ENCODE results near the gene WDPCP. TPM values are rescaled to one million over a fixed set of nuclear protein-coding genes. Genes with fewer than 3 reads are reported as not detected.
"Not testable (repeated sequence)": the region's sequence is repeated elsewhere in the genome, so short reads cannot be mapped to it uniquely, and the experiment has no call there.

The WDPCP gene
- total RNA-seq, 1 donor from 2014 or later = 3.5 TPM

DNA sequence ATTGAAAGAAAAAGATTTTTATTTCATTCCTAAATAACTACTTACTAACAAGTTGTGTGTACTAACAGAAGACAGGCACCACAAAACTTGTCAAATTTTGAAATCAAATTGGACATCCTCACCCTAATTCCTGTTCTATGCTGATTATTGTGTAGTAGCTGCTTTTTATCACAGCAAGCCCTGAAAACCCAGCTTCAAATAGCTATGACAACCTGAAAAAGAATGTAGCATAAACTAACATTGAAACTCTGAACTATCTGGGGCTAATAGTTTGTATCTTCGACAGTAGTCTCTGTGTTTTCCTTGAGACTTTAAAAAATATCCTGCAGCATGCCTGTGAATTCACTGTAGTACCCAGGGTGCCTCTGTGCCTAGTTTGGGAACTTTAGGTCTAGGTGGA lies 122.6 kb downstream of the WDPCP start:
- DNase-seq (ENCODE audit: low read depth in 2 of 2) = no peak

DNA sequence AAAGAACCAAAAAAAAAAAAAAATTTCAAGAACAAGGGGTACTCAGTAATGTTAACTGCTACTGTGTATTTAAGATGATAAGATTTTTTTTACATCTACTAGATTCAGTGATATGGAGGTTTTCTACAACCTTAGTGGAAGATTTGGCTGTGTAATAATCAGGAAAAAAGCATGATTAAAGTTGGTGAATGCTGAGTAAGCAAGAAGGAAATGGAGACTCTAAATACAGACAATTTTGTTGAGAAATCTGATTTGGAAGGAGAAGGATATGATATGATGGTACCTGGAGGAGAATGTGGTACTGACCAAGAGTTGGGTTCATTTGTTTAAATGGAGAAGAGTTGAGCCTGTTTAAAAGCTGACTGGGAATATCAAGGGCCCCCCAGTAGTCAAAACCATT lies 125.1 kb downstream of the WDPCP start:
- DNase-seq (ENCODE audit: low read depth in 2 of 2) = no peak

DNA sequence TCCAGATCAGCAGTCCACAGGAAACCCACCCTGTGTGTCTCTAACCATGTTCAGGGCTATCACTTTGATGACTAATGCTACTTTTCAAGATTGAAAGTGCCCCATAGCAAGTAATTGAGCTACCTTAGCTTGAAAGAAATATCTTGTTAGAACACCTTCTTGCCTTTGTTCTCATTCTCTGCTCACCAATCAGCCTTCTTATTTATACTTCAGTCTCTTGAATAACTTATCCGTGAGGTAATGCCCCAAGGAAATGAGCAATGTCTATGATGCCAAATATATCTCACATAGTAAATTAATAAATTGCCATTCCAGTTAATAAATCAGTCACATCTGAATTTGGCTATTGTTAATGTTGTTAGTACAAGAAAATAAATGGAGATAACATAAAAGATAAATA lies 141.6 kb downstream of the WDPCP start:
- no peak for DNase-seq (ENCODE audit: low read depth in 2 of 2)

DNA sequence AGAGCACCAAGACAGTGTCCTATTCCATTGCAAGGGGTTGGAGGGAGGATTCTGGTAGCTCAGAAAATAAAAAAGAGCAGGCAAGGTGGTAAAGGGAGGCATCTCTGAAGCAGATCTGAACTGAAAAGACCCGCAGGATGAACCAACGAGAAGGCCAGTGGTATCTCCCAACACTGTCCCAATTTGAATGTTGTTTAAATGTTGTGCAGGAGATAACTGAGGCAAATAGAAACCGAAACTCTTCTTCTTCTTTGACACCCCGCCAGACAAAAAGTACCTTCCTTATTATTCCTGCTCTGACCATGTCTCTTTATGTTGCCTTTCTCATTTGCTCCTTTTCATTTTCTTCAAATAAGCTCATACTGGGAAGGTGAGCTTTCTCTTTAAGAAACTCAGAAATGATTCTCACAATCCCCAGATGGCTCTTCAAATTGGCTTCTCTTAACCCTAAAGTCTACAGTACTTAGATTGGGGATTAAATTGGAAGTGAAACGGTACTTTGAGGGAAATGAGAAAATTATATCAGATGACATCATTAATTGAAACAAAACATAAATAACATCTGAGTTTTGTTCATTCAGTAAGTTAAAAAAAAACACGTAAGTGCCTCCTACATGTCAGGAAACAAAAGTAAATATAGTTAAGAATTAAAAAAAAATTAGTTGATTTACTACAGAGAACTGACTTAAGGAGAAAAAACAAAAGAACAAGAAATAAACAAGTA lies 143.6 kb downstream of the WDPCP start:
- no peak for DNase-seq (ENCODE audit: low read depth in 2 of 2)

DNA sequence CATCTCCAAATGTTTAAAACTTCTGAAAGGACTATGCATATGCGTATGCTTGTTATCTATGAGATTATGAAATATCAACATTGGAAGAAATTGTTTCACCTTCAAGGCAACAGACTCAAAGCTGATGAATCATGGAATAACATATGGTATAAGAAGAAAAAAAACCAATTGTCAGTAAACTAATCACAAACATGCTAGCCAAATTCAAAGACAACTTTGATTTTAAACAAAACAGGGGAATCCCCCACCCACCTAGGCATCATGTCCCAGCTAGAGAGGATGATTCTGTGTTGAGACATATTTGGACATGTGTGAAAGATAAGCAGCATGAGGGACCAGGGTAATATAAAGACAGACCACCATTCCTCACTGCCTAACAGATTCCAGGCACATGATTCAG lies 147.7 kb downstream of the WDPCP start:
- no peak for DNase-seq (ENCODE audit: low read depth in 2 of 2)

DNA sequence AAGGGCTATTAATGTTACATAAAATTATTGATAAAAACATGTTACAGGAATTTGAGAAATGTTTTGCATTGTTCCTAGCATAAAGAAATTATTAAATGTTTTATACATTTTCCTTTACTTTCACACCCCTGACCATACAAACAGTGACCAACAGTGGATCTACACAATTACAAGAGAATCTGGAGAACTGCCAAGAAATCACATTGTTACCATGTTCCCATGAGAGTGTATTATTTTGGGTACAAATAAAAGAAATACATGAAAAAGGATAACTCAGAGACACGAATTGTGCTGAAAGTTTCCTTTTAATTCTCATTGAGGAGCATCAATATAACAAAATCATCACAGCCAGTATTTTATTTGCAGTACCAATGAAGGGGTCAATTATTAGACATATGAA lies 150.1 kb downstream of the WDPCP start:
- DNase-seq (ENCODE audit: low read depth in 2 of 2) = peak; percentile 30 to 79

DNA sequence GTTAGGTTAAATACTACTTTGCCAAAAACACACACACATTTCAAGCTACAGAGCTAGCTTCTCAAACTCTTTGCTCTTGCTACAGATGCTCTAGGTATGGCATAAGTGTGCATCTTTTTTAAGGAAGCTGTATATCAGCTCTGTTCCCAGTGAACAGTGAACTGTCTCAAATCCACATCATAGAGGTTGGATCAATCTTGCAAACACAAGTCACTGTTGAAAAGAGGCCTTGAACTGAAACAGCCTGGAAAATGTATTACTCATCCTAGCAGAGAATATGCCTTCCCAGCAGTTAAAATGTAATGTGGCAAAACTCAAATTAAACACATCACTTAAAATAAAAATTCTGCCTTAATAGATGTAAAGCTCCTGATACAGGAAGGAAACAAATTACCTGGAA lies 151.8 kb downstream of the WDPCP start:
- no peak for DNase-seq (ENCODE audit: low read depth in 2 of 2)

DNA sequence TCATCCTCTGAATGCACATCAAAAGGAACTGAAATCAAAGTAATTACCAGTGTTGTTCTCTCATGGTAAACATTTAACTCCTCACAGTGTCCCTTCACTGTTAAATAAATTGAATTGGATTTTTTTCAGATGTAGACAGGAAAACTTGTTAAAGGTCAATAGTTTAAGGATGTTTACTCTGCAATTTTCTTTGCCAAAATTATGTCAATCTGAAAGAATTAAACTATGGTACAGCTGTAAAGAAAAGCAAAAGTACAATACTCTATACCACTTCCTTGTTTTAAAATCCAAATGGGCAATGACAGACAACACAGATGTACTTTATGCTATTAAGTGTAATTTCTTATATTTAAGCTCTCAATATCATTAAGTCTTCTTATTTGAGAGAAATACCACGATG lies 153.2 kb downstream of the WDPCP start:
- peak in 1 of 2 donors; percentile 32 for DNase-seq (ENCODE audit: low read depth in 2 of 2)

DNA sequence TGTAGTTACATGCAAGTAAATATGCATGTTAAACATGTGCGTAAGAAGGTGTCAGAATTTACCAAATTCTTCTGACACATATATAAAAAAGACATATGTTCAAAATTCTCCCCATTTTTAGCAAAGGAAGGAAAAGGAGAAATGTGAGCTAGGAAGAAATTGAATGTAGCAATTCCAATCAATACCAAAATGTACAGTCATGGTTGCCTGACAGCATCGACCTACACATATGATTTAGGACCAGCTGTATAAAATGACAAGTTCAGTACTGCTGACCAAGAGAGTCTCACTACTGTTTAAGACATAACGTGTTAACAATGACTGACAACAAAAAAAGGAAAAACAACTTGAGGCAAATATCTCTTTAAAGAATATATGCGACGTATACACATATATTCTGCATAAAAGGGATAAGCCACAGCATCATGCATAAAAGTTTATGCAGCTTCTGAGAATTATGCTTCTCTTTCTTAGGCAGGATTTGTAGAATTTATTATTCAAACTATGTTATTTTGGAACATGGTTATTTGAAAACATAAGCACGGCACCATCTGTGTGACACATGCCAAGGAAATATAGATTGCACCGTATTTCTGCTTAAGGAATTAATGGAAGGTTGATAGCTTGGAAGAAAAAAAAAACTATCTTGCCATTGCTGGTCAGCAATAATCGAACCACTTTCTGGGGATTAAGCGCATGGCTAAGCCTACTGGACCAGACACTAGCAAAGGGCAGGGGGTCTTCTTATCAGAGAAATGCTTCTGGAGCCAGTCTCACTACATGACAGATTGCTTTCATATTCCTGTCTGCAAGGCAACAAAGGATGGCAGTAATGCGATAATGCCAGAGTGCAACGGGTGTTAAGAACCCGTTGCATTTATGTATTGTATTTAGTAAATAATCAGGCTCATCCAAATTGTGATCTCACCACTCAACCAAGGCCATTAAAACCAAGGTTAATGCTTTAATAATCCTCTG lies 154.0 kb downstream of the WDPCP start:
- DNase-seq (ENCODE audit: low read depth in 2 of 2) = peak in 1 of 2 donors; percentile 5

DNA sequence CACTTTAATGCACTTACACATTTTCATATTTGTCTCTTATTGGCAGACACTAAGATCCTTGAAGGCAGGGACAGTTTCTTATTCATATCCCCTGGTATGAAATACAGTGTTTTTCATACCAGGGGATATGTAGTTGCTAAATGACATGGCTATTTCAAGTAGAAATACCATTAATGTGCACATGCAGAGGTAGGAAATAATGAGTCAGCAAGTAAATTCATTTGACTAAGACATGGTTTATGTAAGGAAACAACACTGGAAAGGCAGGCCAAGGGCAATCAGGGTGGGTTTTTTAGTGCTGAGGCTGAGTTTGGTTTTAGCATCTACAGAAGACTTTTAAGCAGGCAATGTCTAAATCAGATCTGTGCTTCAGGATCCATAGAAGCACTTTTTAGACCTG lies 155.9 kb downstream of the WDPCP start:
- peak in 1 of 2 donors; percentile 65 for DNase-seq (ENCODE audit: low read depth in 2 of 2)

DNA sequence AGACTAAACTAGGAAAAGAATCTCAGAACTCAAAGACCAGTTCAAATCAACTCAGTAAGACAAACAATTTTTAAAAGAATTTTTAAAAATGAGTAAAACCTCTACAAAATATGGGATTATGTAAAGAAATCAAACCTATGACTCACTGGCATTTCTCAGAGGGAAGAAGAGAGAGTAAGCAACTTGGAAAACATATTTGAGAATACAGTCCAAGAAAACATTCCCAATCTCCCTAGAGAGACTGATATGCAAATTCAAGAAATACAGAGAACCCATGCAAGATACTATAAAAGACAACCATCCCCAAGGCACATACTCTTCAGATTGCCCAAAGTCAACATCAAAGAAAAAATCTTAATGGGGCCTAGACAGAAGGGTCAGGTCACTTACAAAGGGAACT lies 162.7 kb downstream of the WDPCP start:
- no peak for DNase-seq (ENCODE audit: low read depth in 2 of 2)

DNA sequence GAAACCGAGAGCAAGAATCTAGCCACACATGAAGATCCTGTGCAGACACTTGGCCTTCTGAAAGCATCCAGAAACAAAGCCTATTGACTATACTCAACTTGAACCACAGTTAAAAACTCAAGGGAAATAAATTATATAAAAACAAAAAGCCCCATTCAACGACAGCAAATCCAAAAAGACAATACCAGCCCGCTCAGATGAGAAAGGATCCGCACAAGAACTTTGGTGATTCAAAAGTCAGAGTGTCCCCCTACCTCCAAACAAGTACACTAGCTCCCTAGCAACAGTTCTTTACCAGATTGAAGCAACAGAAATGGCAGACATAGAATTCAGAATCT lies 163.2 kb downstream of the WDPCP start:
- DNase-seq (ENCODE audit: low read depth in 2 of 2) = no peak

DNA sequence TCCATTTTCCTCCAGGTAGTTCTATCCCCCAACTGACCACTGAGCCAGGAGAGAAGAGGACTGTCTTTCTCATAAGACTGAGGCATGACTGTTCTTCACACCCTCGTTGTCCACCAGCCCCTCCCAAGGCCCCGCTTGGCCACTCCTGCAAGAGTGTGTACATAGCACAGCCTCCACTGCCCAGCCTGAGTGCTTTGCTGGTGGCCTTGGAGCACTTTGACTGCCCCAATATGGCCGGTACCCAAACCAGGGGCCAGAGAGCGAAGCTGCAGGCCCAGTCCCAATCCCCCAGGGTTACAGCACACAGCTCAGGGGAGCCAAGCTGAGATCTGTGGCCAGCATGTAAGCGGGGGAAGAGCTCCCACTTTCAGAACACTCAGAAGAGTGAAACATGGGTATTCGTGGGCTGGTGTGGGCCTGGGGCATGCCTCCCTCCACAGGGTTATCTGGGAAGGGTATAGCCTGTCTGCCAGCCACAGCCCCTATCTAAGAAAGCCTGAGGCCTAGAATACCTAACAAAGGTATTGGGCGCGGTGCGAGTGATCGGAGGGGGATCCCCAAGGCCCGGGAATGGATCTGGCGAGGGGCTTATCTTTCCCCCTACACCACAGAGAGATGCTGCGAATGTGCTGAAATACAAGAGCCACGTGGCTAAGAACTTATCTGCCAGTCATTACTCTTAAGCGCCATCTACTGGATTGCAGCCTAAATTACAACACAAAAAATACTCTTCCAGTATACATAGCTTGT lies 163.8 kb downstream of the WDPCP start:
- peak; percentile 24 to 45 for DNase-seq (ENCODE audit: low read depth in 2 of 2)

DNA sequence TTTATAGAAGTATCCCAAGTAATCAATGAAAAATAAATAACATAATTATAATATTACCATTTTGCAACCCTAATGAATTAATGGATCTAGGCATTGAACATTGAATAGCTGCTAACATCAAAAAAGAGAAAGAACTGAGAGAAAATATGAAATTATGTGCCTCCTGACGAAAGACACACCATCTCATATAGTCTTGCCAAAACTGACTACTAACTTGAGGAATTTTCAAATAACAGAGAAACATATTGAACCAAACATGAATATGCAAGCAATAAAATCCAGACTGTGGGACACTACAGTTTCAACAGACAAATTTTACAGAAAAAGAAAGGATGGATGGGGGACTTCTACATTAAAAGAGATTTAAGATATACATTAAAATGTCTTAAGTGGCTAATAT lies 165.7 kb downstream of the WDPCP start:
- no peak for DNase-seq (ENCODE audit: low read depth in 2 of 2)

DNA sequence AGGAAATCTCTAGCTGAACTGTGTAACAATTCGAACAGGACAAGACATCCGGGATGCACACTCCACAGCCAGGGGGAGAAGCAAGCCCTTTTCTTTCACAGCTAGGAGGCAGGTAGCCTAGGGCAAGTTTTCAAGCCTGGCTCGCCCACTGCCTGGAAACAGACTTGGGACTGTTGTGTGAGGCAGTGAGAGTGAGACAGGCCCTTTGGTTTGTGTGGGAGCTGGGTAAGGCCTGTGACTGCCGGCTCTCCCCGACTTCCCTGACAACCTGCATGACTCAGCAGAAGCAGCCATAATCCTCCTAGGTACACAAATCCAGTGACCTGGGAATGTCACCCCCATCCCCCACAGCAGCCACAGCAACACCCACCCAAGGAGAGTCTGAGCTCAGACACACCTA lies 179.7 kb downstream of the WDPCP start:
- no peak for DNase-seq (ENCODE audit: low read depth in 2 of 2)

DNA sequence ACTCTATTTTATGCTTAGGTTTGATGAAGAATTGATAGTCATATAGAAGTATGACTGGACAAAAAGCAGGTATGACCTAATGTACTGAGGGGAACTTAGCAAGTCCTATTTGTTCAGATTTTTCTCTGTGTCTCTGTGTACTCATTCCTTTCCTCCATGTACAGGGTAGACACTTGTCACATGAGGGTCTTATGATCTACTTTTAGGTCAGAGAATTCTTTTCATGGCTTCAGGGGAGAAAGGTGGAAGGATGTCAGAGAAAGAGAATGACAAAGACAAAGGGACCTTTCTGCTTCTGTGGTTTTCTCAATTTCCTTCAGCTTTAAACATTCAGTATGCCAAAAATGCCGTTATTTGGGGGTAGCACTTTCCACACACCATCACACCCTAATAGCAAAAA lies 181.6 kb downstream of the WDPCP start:
- no peak for DNase-seq (ENCODE audit: low read depth in 2 of 2)

DNA sequence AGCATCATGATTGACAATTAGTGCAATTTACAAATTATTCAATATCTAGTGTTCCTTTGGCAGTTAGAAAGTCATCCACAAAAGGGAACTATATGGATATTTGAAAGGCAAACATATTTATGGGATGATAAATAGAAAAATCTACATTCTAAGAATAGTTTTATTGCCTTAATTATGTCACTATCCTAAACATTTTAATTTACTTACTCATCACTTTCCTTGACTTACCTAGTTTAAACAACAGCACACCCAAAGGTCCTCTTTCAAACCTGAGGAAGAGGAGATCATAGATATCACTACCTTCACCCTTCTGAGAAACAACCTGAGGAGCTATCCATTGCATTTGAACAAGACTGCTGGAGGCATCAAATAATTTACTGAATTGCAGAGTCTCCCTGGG lies 184.5 kb downstream of the WDPCP start:
- DNase-seq (ENCODE audit: low read depth in 2 of 2) = no peak

DNA sequence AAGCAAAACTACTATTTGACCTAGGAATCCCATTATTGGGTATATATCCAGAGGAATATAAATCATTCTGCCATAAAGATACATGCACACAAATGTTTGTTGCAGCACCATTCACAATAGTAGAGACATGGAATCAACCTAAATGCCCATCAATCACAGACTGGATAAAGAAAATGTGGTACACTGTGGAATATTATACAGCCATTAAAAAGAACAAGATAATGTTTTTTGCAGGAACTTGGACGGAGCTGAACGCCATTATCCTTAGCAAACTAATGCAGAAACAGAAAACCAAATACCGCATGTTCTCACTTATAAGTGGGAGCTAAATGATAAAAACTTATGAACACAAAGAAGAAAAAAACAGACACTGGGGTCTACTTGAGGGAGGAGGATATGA lies 185.4 kb downstream of the WDPCP start:
- not testable (repeated sequence) for DNase-seq (ENCODE audit: low read depth in 2 of 2)

DNA sequence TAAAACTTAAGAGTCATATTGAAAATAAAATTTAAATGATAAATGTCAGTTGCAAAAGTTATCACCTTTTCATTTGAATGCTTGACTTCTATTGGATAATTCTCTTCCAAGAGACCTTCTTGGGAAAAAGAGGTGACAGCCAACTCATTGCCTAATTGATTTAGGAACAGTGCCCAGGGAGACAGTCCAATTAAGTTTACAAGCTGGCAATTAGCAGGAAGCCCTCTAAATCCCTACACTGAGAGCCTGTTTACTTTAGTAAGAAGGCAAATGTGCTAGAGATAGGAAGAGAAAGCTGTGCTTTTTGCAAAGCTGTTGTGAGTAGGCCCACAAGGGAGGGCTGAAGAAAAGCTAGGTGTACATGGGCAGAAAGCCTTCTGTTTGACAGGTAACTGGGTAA lies 189.1 kb downstream of the WDPCP start:
- DNase-seq (ENCODE audit: low read depth in 2 of 2) = no peak

DNA sequence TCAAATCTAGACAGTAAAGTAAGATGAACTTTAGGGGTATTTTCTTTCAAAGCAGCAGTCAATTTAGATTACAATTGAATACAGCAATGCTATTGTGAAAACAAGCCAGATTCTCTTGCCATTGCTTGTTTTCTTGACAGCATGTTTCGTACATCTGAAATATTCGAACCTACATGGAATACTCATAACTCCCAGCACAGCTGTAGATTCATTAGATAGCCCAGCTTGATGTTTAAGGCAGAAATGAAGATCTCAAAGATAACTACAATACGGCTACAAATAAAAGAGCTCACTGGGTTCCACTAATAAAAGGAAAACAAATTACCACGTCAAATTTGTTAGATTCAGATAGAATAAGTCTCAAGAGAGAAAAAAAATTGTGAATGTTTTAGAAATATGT lies 208.8 kb downstream of the WDPCP start:
- no peak for DNase-seq (ENCODE audit: low read depth in 2 of 2)

DNA sequence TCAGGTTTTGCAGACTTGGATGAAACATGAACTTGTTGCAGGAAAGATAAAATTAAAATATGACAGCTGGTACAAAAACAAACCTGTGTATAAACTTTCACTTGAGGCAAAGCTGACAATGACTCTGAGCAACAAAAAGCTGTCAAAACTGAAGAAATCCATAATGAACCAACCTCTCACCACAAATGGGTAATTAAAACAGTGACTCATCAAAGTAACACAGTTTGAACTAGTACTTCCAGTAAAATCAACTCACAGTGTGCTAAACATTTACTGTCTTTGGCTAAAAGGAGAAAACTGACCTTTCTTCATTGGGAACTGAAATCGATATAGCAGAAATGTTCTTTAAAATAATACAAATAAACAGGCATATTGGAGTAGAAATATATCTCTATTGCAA lies 209.7 kb downstream of the WDPCP start:
- no peak for DNase-seq (ENCODE audit: low read depth in 2 of 2)

DNA sequence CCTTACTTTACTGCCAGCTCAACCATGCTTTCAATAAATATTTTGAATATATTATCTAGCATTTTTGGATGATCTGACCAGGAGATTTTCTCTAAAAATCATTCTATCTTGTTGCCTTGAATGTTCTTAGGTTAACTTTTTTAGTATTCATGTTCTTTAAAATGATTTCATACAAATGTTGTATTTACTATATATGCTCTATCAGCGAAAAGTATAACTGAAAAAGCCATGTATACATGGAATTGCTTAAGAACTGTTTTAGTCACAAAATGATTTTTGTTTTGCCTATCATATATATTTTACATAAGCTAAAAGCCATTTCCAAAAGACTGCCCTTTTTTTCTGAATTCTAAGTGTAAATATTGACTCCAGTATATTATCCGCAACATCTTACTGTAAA lies 213.9 kb downstream of the WDPCP start:
- no peak for DNase-seq (ENCODE audit: low read depth in 2 of 2)
